DOHH2 (cell line): Measurements from ENCODE around the gene SAXO2.
"Not testable (repeated sequence)": the region's sequence is repeated elsewhere in the genome, so short reads cannot be mapped to it uniquely, and the experiment has no call there.

Source experiments
- H3F3A ChIP-seq: fragments of 200-600 bp; sonication (generic), shearing (Covaris generic); 2 replicates; pipeline ENCODE4 v1.6.0; 2016; ENCODE audit warnings: antibody characterized with exemption, mild to moderate bottlenecking; ENCODE audit not compliant: control insufficient read depth, insufficient read depth
- H3K27ac ChIP-seq: fragments of 200-600 bp; sonication (generic); 2 replicates; pipeline ENCODE4 v1.5.1; 2014; ENCODE audit warnings: low read depth, mild to moderate bottlenecking, low read length, moderate library complexity
- H3K27me3 ChIP-seq: fragments of 200-600 bp; sonication (generic); 2 replicates; pipeline ENCODE4 v1.6.1; 2014; ENCODE audit warnings: mild to moderate bottlenecking, low read length, mixed read lengths; ENCODE audit not compliant: control insufficient read depth
- H3K36me3 ChIP-seq: fragments of 200-600 bp; sonication (generic); 2 replicates; pipeline ENCODE4 v1.6.1; 2014; ENCODE audit warnings: mild to moderate bottlenecking, low read length, moderate library complexity, mixed read lengths; ENCODE audit not compliant: control insufficient read depth
- H3K4me1 ChIP-seq: fragments of 200-600 bp; sonication (generic); 2 replicates; pipeline ENCODE4 v1.6.1; 2014; ENCODE audit warnings: mild to moderate bottlenecking, low read length, mixed read lengths; ENCODE audit not compliant: control insufficient read depth
- H3K4me2 ChIP-seq: fragments of 200-600 bp; sonication (generic); 2 replicates; pipeline ENCODE4 v1.6.0; 2014; ENCODE audit warnings: mild to moderate bottlenecking, low read length, moderate library complexity
- H3K4me3 ChIP-seq: fragments of 200-600 bp; sonication (generic); 2 replicates; pipeline ENCODE4 v1.5.1; 2014; ENCODE audit warnings: mild to moderate bottlenecking, low read length, mixed read lengths
- H3K79me2 ChIP-seq: fragments of 200-600 bp; sonication (generic); 2 replicates; pipeline ENCODE4 v1.6.1; 2014; ENCODE audit warnings: mild to moderate bottlenecking, low read length, mixed read lengths; ENCODE audit not compliant: control insufficient read depth
- H3K9me2 ChIP-seq: fragments of 200-600 bp; sonication (generic); replicated peaks from 2 replicates; pipeline ENCODE4 v1.6.1; 2014; ENCODE audit warnings: mild to moderate bottlenecking, low read length, mixed read lengths; ENCODE audit not compliant: control insufficient read depth
- H3K9me3 ChIP-seq: fragments of 200-600 bp; sonication (generic); 2 replicates; pipeline ENCODE4 v1.6.1; 2014; ENCODE audit warnings: antibody characterized with exemption, low read length, mixed read lengths; ENCODE audit not compliant: control insufficient read depth, insufficient read depth
- H4K20me1 ChIP-seq: fragments of 200-600 bp; sonication (generic); 2 replicates; pipeline ENCODE4 v1.6.0; 2014; ENCODE audit warnings: low read depth, mild to moderate bottlenecking, antibody characterized with exemption, low read length, moderate library complexity; ENCODE audit not compliant: control insufficient read depth, insufficient read depth

The SAXO2 gene

DNA sequence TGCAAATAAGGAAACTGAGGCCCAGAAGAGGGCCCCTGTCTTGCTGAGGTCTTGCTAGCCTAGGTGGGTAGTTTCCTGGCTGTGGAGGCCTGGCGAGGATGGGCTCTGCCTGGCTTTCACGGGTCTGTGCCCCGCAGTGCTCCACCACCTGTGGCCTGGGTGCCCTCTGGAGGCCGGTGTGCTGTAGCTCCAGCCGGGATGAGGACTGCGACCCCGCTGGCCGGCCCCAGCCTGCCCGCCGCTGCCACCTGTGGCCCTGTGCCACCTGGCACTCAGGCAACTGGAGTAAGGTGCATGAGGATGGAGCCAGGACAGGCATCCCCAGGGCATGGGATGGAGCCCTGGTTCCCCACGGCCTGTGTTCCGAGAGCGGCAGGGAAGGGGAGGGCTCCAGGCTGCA is 66.4 kb downstream of the SAXO2 start:
- H3F3A ChIP-seq, H3K4me2 ChIP-seq, H3K4me1 ChIP-seq, H3K4me3 ChIP-seq, H3K27me3 ChIP-seq, H3K79me2 ChIP-seq, H3K9me3 ChIP-seq, H4K20me1 ChIP-seq, H3K36me3 ChIP-seq, H3K9me2 ChIP-seq, H3K27ac ChIP-seq: not testable (repeated sequence)

DNA sequence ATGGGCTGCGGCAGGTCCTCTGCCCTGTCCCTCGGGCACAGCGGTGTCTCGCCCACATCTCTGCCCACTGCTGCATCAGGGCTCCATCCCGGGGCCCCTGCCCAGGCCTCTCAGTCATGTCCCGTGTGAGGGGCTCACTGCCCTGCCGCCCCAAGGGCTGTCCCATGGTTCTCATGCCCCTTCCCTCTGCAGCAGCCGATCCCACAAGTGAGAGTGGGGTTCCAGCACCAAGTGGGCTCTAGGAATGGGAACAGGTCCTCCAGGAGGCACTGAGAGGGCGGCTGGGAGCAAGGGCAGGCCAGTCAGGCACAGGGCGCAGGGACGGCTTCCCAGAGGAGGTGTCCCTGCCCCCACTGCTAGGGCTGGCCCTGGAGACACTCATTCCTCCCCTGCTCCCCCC is 68.3 kb downstream of the SAXO2 start:
- not testable (repeated sequence) for H4K20me1 ChIP-seq, H3K36me3 ChIP-seq, H3K4me3 ChIP-seq, H3K79me2 ChIP-seq, H3K4me1 ChIP-seq, H3K9me2 ChIP-seq, H3K4me2 ChIP-seq, H3K27me3 ChIP-seq, H3K9me3 ChIP-seq, H3K27ac ChIP-seq, H3F3A ChIP-seq

DNA sequence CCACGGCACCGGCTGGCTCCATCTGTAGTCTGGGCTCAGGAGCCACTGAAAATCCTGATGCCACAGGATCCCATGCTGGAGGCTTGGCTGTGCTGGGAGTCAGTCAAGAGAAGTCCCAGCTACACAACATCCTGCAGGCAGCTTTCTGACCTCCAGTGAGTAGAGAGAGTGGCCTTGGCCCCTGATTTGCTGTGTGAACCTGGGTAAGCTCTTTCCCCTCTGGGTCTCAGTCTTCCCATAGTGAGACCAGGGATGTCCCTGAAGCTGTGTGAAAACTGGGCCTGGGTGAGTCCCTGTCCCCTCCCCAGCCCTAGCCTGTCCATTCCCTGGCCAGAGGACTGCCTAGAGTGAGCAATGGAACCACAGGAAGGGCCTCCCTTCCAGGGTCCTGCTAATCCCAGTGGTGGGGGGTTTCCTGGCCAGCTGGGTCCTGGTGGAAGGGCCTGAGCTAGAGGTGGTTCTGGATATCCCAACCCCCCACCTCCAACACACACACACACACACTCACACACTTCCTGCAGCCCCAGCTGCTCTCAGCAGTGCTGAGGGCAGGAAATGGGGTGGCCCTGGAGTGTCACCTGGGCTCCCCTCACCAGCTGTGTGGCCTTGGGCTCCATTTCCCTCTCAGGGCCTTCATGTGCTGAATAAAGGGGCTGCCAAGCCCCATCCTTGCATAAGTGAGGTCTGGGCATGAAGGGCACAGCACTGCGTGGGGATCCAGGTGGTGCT is 69.1 kb downstream of the SAXO2 start:
- H3K36me3 ChIP-seq, H3K27me3 ChIP-seq, H3K4me2 ChIP-seq, H3K79me2 ChIP-seq, H3K4me3 ChIP-seq, H4K20me1 ChIP-seq, H3F3A ChIP-seq, H3K9me3 ChIP-seq, H3K27ac ChIP-seq, H3K4me1 ChIP-seq, H3K9me2 ChIP-seq: not testable (repeated sequence)

DNA sequence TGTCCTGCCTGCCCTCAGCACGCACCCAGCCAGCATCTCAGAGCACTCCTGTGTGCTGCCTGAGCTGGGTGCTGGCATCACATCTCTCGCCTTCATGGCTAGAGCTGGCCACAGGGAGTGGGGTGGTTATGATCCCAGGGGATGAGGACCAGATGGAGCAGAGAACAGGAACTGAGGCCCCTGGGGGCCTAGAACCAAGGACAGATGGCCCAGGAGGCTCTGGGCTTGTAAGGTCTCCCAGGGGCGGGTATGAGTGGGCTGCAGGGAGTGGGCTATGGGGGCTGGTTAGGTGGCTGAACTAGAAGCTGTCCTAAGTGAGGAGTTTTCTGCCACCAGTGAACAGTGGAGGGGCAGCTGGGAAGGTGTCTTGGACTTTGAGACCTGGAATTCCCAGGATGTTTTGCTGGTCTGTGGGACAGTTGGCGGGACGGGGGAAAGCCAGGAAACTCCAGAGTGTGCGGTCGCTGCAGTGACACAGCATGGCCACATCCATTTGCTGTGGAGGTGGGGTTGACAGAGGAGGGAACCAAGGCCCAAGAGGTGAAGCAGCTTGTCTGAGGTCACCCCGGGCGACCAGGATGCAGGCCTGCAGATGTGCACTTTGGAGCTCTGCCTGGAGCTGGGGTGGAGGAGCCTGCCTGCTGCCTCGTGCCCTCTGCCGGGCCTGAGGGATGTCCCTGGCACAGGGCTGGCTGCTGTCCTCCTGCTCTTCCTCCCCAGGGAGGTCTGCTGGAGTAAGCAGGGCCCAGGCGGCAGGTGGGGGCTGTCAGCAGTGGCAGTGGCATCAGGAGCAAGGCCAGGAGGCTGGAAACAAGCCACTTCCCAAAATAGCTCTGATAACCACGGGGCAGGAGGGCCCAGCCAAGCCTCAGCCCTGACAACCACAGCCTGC is 70.3 kb downstream of the SAXO2 start:
- H3K27ac ChIP-seq, H3K9me3 ChIP-seq, H3K4me1 ChIP-seq, H3K79me2 ChIP-seq, H4K20me1 ChIP-seq, H3K9me2 ChIP-seq, H3F3A ChIP-seq, H3K36me3 ChIP-seq, H3K4me3 ChIP-seq, H3K27me3 ChIP-seq, H3K4me2 ChIP-seq: not testable (repeated sequence)

GRCh38 chr15:82333603-82334553 is 71.3 kb downstream of the SAXO2 start:
- not testable (repeated sequence) for H3K9me3 ChIP-seq, H3K27ac ChIP-seq, H3K9me2 ChIP-seq

More at GRCh38 chr15:82333603-82334553, 71.3 kb downstream of the SAXO2 start:
- not testable (repeated sequence) for H3K4me2 ChIP-seq, H3K4me1 ChIP-seq, H3K79me2 ChIP-seq, H3K27me3 ChIP-seq, H3K36me3 ChIP-seq, H3F3A ChIP-seq, H3K4me3 ChIP-seq, H4K20me1 ChIP-seq
